Nucleus accumbens (tissue), 56 donors: ENCODE results near the gene ATAD3B.
"Not testable (repeated sequence)": the region's sequence is repeated elsewhere in the genome, so short reads cannot be mapped to it uniquely, and the experiment has no call there.

Experiments used
- DNase-seq, 56 donors: peaks; one replicate each; lab custom pipeline; 2025; lab: John Stamatoyannopoulos, UW

ATAD3B gene

DNA sequence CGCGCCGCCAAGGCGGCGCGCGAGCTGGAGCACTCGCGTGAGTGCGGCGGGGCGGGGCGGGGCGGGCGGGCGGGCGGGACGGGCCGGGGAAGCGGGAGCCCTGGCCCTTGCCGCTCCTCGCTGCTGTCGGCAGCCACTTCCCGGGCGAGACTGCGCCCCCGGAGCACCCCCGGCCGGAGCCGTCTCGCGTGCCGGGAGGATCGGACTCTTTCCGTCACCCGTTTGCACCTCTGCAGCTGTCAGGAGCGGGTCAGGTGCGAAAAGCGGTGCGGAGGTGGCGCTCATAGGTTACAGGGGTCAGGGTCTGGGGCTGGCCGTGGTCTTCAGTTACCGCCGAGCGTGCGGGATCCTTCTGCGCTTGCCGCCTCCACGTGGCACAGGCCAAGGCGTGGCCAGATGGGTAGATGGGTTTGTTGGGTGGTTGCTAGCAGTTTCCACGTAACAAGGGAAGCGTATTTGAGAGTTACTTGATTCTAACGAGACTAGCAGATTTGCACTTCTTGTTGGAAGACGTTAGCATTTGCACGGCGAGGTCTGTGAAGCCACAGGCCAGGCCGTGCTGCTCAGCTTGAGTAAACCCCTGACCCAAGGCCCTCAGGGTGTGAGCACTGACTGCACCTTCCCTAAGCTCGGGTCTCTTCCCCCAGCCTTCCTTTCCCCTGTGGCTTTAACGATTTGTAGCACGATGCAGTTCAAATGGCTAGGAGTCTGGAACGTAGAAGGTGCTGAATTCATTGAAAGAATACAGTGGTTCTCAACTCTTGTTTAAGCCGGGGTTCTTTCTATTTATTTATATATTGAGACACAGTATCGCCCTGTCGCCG is 700 bp downstream of the ATAD3B start:
- DNase-seq = not testable (repeated sequence)

DNA sequence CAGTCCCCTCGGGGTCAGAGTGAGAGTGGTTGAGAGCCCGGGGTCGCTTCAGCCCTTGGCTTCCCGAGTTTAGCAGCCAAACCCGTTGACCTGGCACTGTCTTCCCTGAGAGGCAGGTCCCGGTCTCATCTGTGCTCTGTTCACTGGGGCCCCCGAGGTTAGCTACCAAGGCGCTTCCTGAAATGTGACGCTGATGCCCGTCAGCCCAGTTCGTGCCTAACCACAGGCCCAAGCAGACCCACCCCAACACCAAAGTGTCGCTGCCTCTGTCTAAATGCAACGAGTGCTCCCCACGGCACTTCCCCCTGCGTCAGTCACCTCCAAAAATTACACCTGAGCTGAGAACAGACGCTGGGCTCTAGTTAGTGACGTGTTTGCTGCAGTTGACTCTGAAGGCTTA is 4.4 kb downstream of the ATAD3B start:
- DNase-seq = not testable (repeated sequence)

DNA sequence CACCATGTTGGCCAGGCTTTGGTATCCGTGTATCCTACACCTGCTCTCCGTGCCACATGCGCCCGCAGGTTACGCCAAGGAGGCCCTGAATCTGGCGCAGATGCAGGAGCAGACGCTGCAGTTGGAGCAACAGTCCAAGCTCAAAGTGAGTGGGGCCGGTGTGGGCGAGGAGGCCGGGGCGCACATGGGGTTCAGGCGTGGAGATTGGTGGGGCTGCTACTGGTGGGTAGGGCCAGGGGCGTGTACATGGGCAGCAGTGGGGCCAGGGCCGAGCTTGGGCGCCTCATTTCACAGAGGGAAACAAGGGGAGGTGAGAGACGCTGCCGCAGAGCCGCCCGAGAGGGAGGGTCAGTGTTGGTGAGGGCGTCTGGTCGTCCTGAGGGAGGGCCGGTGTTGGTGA is 5.6 kb downstream of the ATAD3B start:
- no peak for DNase-seq

DNA sequence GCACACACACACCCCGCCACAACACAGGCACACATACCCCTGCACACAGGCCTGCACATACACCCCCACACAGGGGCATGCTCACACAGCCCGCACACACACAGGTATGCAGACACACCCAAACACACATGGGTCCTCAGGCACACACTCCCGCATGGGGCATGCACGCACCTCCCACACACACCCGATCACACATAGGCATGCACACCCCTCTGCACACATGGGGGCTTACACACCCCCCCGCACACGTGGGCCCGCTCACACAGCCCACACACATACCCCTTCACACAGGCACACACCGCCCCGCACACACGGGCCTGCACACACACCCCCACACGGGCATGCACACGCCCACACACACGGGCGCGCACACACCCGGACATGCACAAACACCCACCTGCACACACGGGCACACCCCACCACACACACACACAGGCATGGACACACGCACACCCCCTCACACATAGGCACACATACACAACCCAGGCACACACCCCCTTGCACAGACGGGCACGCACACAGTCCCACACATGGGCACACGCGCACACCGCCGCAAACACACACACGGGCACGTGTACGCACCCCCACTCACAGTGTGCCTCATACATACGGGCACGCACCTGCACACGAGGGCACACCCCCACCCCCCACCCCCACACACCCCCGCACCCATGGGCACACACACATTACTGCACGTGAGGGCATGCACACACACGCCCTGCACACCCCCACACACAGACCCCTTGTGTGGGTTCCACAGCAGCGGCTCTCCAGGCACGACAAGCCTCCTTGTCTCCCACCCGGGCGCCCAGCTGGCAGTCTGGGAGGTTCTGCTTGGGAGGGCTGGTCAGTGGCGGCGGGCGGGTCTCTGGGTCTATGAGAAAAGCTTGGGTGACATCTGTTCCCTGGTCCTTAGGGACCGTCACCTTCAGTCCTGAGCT is 8.3 kb downstream of the ATAD3B start:
- no peak for DNase-seq

DNA sequence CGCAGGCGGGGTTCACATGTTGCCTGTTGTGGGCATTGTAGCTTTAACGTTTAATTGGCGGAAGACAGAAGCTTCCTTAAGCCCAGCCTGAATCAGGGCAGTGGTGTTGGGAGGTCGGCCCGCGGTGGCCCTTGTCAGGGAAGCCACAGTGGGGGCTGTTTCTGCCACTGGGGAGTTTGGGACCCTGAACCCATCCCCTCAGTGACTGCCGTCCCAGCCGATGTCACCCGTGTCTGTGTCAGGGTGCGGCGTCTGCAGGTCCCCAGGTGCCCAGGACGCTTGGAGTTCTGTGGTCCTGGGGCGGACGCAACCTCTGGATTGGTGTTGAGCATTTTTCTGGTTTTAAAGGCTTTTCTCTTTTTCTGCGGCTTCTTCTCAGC is 8.9 kb downstream of the ATAD3B start:
- DNase-seq = not testable (repeated sequence)

DNA sequence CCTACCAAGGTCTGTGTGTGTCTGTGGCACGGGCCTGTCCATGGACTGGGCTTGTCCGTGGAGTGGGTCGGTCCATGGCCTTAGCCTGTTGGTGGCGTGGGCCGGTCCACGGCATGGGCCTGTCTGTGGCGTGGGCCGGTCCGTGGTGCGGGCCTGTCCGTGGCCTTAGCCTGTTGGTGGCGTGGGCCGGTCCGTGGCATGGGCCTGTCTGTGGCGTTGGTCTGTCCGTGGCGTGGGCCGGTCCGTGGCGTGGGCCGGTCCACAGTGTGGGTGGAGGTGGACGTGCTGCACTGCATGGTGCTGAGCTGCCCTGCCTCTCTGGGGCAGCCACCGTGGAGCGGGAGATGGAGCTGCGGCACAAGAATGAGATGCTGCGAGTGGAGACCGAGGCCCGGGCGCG is 10.2 kb downstream of the ATAD3B start:
- not testable (repeated sequence) for DNase-seq

DNA sequence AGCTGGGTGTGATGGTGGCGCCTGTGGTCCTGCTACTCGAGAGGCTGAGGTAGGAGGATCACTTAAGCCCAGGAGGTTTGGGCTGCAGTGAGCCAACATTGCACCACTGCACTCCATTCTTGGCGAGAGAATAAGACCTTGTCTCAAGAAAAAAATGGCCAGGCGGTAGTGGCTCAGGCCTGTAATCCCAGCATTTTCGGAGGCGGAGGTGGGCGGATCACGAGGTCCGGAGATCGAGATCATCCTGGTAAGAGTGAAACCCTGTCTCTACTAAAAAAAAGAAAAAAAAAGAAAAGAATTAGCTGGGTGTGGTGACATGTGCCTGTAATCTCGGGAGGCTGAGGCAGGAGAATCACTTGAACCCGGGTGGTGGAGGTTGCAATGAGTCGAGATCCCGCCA is 11.3 kb downstream of the ATAD3B start:
- DNase-seq = no peak

DNA sequence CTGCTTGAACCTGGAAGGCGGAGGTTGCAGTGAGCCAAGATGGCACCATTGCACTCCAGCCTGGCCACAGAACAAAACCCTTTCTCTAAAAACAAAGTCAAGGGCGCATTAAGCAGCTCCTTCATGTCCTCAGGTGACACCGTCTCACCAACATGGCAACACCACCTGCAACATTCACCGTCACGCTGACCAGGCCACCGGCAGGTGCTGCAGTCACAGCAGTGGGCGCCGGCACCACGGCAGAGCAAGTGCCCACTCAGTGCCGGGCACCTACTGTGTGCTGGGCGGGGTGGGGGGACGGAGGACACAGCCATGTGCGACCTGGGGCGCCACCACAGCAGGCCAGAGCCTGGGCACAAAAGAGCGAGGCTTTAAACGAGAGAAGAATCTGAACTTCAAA is 12.1 kb downstream of the ATAD3B start:
- no peak for DNase-seq

DNA sequence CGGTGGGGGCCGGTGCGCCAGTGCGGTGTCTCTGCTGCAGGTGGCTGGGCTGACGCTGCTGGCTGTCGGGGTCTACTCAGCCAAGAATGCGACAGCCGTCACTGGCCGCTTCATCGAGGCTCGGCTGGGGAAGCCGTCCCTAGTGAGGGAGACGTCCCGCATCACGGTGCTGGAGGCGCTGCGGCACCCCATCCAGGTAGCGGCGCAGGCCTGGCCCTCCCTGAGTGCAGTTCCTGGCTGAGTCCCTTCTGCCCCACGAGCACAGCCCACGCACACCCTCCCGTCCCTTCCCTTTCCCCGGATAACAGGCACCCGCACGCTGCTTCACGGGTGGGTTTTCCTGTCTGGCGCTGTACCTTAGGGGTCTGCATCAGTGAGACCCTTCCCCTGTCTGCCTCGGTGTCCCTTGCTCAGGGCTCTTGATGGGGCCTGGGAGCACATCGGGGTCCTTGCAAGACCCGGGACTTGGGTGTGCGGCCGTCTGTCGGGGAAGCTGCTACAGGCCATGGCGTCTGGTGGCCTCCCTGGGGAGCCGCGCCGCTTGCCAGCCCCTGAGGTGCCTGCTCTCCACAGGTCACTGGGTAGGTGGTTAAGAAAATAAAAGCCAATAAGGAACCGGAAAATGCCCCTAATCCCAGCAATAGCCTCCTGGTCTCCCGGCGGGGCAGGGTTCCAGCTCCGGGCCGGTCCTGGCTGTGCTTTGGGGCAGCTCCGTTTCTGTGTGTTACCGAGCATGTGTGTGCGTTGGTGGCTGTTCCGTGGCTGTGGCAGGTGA is 13.6 kb downstream of the ATAD3B start:
- DNase-seq = not testable (repeated sequence)

DNA sequence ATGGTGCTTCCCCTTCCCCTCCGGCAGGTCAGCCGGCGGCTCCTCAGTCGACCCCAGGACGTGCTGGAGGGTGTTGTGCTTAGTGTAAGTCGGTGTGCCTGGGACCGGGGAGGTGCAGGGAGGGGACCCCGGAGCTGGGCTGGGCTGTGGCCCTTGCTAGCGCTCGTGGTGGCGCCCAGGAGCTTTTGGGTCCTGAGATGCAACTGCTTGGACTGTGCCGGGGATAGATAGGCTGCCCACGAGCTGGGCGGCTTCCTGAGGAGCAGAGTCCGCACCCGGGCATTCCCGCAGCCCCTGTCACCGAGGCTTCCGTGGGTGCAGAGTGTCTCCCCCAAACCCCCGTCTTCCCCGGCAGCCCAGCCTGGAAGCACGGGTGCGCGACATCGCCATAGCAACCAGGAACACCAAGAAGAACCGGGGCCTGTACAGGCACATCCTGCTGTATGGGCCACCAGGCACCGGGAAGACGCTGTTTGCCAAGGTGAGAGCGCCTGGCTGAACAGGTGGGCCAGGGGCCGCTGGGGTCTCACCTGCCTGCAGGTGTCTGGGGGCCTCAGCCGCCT is 14.3 kb downstream of the ATAD3B start:
- not testable (repeated sequence) for DNase-seq

DNA sequence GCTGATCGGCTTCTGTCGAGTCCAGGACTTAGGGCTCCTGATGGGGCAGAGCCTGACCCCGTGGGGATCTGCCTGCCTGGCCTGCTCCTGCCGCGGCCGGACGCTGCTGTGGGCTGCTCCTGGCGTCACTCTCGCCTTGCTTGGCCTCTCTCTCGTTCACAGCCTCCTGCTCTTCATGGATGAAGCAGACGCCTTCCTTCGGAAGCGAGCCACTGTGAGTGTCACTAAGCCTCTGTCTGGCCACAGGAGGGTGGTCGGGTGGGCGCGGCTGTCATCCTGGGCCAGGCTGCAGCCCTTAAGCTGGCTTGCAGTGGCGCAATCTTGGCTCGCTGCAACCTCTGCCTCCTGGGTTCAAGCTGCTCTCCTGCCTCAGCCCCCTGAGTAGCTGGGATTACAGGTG is 16.1 kb downstream of the ATAD3B start:
- no peak for DNase-seq

DNA sequence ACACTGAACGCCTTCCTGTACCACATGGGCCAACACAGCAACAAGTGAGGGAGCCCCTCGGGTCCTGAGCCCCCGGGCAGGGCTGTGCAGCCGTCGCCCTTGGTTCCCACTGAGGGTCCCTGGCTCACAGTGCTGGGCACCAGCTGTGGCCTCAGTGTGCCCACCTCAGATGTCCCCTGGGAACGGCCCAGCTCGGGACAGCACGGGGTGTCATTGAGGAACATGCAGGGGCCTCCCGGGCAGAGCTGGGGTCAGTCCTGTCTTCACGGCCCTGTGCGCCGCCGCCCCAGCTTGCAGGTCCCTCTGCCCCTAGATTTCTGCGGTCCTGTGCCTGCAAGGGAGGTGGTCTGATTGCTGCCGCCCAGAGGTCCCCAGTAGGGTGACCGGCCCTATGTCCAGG is 17.7 kb downstream of the ATAD3B start:
- no peak for DNase-seq

DNA sequence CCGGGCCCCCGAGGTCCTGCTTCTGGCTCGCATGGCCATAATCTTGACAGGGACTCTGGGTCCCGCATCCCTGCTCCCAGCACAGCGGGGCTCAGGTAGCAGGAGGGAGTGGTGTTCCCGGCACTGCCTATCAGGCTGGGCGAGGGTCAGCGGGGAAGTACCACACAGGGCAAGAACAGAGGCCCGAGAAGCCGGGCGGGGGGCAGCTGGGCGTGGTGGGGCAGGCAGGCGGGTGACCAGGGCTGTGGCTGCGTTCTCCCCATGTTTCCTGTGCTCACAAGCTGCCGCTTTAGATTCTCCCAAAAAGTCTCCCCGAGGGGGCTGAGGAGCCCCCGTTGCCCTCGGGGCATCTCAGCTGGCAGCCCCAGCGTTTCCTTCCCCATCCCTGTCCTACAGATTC is 18.3 kb downstream of the ATAD3B start:
- no peak for DNase-seq

DNA sequence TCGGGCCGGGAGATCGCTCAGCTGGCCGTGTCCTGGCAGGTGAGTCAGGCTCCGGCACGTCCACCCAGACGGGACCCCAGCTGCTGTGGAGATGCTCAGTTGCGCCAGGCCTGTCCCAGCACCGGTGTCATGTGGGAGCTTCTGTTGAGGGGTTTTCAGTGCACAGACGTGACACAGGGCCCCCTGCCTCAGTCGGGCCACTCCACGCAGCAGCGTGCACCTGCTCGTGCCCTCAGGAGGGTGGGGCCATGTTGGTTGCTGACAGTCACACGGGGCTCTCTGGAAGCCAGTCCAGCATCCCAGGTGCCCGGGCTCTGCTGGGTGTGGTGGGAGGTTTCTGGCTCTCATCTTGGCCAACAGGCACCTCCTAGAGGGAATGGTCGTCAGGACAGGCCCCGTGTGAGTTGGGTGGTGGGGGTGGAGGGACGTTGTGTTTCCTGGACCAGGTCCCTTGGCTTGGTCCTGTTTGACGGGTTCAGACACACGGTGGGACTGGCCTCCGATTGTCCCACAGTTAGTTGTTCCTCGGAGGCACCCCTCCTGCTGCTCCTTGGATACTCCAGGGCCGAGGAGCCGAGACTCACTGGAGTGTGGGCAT is 19.2 kb downstream of the ATAD3B start:
- DNase-seq = no peak

DNA sequence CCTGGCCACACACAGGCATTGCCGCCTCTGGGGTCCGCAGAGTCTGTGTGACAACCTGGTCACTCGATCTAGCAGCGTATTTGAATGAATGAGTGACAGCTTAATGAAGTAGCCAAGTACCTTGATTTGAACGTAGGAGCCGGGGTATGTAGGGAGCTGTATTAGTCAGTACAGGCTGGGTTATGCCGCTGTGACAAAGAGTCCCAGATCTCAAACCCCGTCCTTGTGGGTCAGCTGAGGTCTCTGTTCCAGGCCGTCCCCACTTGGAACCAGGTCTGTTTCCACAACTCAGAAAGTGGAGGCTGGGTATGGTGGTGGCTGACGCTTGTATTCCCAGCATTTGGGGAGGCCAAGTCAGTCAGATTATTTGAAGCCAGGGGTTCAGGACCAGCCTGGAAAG is 20.0 kb downstream of the ATAD3B start:
- DNase-seq = no peak

DNA sequence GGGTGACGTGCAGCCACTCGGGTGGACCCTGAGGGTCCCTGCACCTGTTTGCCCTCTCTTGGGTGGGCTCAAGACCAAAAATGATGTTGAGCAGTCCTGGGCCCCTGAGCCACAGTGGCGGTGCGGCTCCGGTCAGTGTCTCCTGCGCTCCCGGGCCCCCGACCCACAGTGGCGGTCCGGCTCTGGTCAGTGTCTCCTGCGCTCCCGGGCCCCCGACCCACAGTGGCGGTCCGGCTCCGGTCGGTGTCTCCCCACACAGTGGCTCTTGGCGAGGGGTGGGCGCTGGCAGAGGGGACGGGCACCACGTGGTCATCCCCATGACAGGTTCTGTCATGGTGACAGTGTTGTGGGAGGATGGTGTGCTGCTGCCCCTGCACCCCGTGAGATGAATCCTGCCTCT is 22.7 kb downstream of the ATAD3B start:
- DNase-seq = not testable (repeated sequence)

DNA sequence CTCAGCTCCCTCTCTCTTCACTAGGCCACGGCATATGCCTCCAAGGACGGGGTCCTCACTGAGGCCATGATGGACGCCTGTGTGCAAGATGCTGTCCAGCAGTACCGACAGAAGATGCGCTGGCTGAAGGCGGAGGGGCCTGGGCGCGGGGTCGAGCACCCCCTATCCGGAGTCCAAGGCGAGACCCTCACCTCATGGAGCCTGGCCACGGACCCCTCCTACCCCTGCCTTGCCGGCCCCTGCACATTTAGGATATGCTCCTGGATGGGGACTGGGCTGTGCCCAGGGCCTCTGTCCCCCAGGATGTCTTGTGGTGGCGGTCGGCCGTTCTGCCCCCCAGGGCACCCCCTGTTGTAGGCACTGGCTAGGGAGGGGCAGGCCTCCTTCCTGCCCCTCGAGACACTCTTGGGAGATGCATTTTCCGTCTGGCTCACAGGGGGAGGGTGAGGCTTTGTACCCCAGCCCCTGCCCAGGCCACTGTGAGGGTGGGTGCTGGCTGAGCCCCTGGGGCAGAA is 24.0 kb downstream of the ATAD3B start:
- DNase-seq = not testable (repeated sequence)

DNA sequence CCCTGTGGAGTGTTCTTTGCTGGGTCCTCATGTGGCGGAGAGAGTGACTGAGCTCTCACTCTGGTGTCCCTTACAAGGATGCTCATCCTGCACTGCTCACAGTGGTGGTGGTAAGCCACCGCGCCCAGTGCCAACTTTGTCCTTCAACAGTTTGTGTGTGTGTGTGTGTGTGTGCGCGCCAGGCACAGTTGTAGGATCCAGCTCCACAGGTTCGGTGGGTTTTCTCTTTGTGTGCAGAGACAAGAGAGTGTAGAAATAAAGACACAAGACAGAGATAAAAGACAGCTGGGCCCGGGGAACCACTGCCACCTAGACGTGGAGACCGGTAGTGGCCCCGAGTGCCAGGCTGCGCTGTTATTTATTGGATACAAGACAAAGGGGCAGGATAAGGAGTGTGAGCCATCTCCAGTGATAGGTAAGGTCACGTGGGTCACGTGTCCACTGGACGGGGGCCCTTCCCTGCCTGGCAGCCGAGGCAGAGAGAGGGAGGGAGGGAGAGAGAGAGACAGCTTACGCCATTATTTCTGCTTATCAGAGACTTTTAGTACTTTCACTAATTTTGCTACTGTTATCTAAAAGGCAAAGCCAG is 33.3 kb downstream of the ATAD3B start:
- DNase-seq = peak in 44 of 56 donors; percentile 2 to 67 (median 28)

DNA sequence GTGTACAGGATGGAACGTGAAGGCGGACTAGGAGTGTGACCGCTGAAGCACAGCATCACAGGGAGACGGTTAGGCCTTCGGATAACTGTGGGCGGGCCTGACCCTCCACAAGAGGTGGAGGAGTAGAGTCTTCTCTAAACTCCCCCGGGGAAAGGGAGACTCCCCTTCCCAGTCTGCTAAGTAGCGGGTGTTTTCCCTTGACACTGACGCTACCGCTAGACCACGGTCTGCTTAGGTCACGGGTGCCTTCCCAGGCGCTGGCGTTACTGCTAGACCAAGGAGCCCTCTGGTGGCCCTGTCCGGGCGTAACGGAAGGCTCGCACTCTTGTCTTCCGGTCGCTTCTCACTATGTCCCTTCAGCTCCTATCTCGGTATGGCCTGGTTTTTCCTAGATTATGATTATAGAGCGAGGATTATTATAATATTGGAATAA is 33.8 kb downstream of the ATAD3B start:
- peak in 34 of 56 donors; percentile 1 to 53 (median 23) for DNase-seq
